Esophagus muscularis mucosa (tissue), 4 donors: ENCODE results near the gene EDEM3.

ENCODE experiments used
- EP300 ChIP-seq: sonication (generic); formaldehyde crosslinking; IDR thresholded peaks from one replicate; pipeline ENCODE4 v1.6.1; 2017; ENCODE audit warnings: antibody characterized with exemption
- POLR2A ChIP-seq: fragments of 450-650 bp; IDR thresholded peaks from one replicate; pipeline ENCODE4 v1.6.1; 2017; ENCODE audit warnings: antibody characterized with exemption, moderate library complexity, mild to moderate bottlenecking, low read depth
- POLR2AphosphoS5 ChIP-seq, 2 donors: sonication (generic); formaldehyde crosslinking; IDR thresholded peaks; one replicate each; pipeline ENCODE4 v1.6.1; 2017; ENCODE audit warnings: antibody characterized with exemption in 2 of 2
- TF ChIP-seq, protein P1 (sequence below), 3 experiments: fragments of 200-600 bp in 2 of 3; fragments of 450-650 bp in 1 of 3; sonication (generic) in 2 of 3; IDR thresholded peaks; one replicate each; pipeline ENCODE4 v1.5.1; 2017 to 2019; ENCODE audit warnings: antibody characterized with exemption in 3 of 3, mild to moderate bottlenecking in 2 of 3, moderate library complexity in 1 of 3

DNA sequence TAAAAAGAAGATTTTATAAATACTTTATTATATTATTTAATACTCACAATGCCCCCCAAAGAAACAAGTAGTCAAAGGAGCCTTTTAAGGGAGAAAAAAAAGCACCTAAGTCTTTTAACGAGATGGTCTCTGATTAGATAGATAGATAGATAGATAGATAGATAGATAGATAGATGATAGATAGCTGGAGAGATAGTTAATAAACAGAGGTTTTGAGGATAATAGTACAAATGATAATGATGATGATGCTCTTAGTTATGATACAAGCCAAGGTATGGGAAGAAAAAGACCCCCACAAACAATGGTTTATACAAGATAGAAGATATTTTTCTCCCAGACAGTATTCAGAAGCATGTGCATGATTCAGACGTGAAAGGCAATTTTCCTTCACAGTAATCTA, 14.6 kb upstream of the EDEM3 start:
- TF ChIP-seq, protein P1, sequence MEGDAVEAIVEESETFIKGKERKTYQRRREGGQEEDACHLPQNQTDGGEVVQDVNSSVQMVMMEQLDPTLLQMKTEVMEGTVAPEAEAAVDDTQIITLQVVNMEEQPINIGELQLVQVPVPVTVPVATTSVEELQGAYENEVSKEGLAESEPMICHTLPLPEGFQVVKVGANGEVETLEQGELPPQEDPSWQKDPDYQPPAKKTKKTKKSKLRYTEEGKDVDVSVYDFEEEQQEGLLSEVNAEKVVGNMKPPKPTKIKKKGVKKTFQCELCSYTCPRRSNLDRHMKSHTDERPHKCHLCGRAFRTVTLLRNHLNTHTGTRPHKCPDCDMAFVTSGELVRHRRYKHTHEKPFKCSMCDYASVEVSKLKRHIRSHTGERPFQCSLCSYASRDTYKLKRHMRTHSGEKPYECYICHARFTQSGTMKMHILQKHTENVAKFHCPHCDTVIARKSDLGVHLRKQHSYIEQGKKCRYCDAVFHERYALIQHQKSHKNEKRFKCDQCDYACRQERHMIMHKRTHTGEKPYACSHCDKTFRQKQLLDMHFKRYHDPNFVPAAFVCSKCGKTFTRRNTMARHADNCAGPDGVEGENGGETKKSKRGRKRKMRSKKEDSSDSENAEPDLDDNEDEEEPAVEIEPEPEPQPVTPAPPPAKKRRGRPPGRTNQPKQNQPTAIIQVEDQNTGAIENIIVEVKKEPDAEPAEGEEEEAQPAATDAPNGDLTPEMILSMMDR (IDR thresholded peaks at IDR 0.05), result no peak
- TF ChIP-seq POLR2A (no peak), EP300 (no peak), POLR2AphosphoS5 (IDR thresholded peaks at IDR 0.05) (no peak)
